Stimulated activated CD4-positive, alpha-beta T cell treated with anti-CD3 and anti-CD28 coated beads, Interleukin-1b, Interleukin-23, amount 100 ng/mL, for 24 hours (primary cell): ENCODE results near the gene ZNF280C.

Source experiments
- DNase-seq, 4 experiments: peaks; one replicate each; pipeline ENCODE4 v3.0.0-alpha.2; 2020; ENCODE audit warnings: low read depth in 4 of 4, low spot score in 1 of 4

The ZNF280C gene

GRCh38 chrX:130176942-130177341 is 91.8 kb downstream of the ZNF280C start:
- no peak for DNase-seq

- no peak for DNase-seq
These were observed 92.3 kb downstream of the ZNF280C start for GRCh38 chrX:130176354-130176776.

GRCh38 chrX:130174937-130175336 is 93.8 kb downstream of the ZNF280C start:
- DNase-seq: no peak

GRCh38 chrX:130174045-130174704 is 94.5 kb downstream of the ZNF280C start:
- DNase-seq: no peak

GRCh38 chrX:130173190-130173895 is 95.4 kb downstream of the ZNF280C start:
- no peak for DNase-seq

- no peak for DNase-seq
These were observed 96.4 kb downstream of the ZNF280C start for GRCh38 chrX:130172127-130172845.

- DNase-seq: no peak
These were observed 97.1 kb downstream of the ZNF280C start, which contains the start of gene RAB33A for GRCh38 chrX:130171446-130172126. TSS of gene RAB33A (plus strand) at chrX:130171962. CDS start at chrX:130172063, 101 bp downstream.

GRCh38 chrX:130170752-130171445 is 97.8 kb downstream of the ZNF280C start:
- peak in 2 of 4 experiments; percentile 32 to 56 for DNase-seq

- DNase-seq: no peak
These were observed 101.7 kb downstream of the ZNF280C start for GRCh38 chrX:130167040-130167439.

- DNase-seq: no peak
These were observed 102.3 kb downstream of the ZNF280C start for GRCh38 chrX:130166503-130166777.

GRCh38 chrX:130165703-130166502 is 102.8 kb downstream of the ZNF280C start, which contains the start of gene AIFM1:
TSS of gene AIFM1 (minus strand) at chrX:130165841. CDS start at chrX:130165656, 185 bp downstream.
- DNase-seq: peak; percentile 49 to 81 (median 65)

GRCh38 chrX:130165181-130165702 is 103.5 kb downstream of the ZNF280C start:
- no peak for DNase-seq

GRCh38 chrX:130163398-130163797 is 105.3 kb downstream of the ZNF280C start:
- DNase-seq: no peak

- no peak for DNase-seq
These were observed 106.5 kb downstream of the ZNF280C start for GRCh38 chrX:130162094-130162735.

GRCh38 chrX:130159776-130160175 is 108.9 kb downstream of the ZNF280C start:
- DNase-seq: no peak

- DNase-seq: no peak
These were observed 110.4 kb downstream of the ZNF280C start for GRCh38 chrX:130158311-130158710.

GRCh38 chrX:130155564-130155963 is 113.1 kb downstream of the ZNF280C start:
- DNase-seq: no peak
